ENCODE measurements around the gene TPM2.

Gene TPM2

DNA sequence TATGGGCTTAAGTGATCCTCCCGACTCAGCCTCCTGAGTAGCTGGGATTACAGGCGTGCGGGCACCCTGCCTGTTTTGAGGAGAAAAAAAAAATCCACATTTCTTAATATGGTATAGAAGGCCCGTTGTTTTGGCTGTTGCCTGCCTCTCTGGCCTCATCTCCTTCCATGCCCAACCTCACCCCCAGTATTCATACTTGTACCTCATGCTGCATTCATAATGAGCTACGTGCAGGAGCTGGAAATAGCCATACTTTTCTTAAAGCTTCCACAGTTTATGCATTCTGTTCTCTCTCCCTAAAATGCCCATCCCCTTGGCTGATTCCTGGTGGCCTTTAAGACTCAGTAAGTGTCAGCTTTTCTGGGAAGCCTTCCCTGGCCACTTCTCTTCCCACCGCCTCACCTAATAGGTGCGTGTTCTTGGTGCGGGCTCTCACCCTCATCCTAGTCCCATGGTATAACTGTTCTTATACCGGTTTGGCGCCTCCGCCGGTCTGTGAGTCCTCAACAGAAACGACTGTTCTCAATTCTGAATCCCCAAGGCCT lies 2.1 kb upstream of the TPM2 start:
- peak overlapping the region; percentile 69 for H3K27ac ChIP-seq
- TF ChIP-seq, protein P1, sequence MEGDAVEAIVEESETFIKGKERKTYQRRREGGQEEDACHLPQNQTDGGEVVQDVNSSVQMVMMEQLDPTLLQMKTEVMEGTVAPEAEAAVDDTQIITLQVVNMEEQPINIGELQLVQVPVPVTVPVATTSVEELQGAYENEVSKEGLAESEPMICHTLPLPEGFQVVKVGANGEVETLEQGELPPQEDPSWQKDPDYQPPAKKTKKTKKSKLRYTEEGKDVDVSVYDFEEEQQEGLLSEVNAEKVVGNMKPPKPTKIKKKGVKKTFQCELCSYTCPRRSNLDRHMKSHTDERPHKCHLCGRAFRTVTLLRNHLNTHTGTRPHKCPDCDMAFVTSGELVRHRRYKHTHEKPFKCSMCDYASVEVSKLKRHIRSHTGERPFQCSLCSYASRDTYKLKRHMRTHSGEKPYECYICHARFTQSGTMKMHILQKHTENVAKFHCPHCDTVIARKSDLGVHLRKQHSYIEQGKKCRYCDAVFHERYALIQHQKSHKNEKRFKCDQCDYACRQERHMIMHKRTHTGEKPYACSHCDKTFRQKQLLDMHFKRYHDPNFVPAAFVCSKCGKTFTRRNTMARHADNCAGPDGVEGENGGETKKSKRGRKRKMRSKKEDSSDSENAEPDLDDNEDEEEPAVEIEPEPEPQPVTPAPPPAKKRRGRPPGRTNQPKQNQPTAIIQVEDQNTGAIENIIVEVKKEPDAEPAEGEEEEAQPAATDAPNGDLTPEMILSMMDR (IDR thresholded peaks at IDR 0.05), result no peak
- no peak overlapping the region for H3K9ac ChIP-seq
- H3K36me3 ChIP-seq (ENCODE audit: control insufficient read depth, insufficient read depth, low read length), result no peaks in the 10 kb centered on the region
- H2AFZ ChIP-seq, result peak overlapping the region; percentile 94
- H3K4me2 ChIP-seq (ENCODE audit: low read length), result no peak overlapping the region
- H3K27me3 ChIP-seq (ENCODE audit: control insufficient read depth, insufficient read depth, low read length), result no peaks in the 10 kb centered on the region
- peaks cover 9% of the 10 kb centered on the region for H3K4me1 ChIP-seq
- H3K9me3 ChIP-seq (ENCODE audit: control insufficient read depth, low read length), result no peaks in the 10 kb centered on the region
- H3K4me3 ChIP-seq (ENCODE audit: low read depth, low read length), result no peak overlapping the region
- no peaks in the 10 kb centered on the region for H3K79me2 ChIP-seq

DNA sequence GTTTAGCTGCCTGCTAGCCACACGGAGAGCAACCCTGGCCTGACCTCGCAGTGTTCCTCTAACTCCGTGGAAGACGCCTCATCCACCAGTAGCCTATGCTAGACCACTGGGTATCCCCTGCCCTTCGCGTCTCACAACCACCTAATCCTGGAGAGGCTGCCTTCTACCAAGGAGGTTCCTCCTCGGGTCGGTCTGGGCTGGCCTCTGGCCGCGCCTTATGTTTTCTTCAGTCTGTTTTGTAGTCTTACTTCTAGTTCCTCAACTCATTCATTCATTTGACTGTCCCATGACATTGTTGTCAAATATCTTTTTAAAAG lies 1.6 kb upstream of the TPM2 start:
- Histone ChIP-seq H3K79me2 (no peaks in the 10 kb centered on the region), H2AFZ (peak overlapping the region; percentile 94), H3K4me1 (peaks cover 6% of the 10 kb centered on the region), H3K27me3 (ENCODE audit: control insufficient read depth, insufficient read depth, low read length) (no peaks in the 10 kb centered on the region), H3K9ac (no peak overlapping the region), H3K4me2 (ENCODE audit: low read length) (peak overlapping the region; percentile 99), H3K9me3 (ENCODE audit: control insufficient read depth, low read length) (no peaks in the 10 kb centered on the region), H3K27ac (peak overlapping the region; percentile 69), H3K4me3 (ENCODE audit: low read depth, low read length) (peak overlapping the region; percentile 78), H3K36me3 (ENCODE audit: control insufficient read depth, insufficient read depth, low read length) (no peaks in the 10 kb centered on the region)
- TF ChIP-seq, protein P1 (IDR thresholded peaks at IDR 0.05), result no peak

DNA sequence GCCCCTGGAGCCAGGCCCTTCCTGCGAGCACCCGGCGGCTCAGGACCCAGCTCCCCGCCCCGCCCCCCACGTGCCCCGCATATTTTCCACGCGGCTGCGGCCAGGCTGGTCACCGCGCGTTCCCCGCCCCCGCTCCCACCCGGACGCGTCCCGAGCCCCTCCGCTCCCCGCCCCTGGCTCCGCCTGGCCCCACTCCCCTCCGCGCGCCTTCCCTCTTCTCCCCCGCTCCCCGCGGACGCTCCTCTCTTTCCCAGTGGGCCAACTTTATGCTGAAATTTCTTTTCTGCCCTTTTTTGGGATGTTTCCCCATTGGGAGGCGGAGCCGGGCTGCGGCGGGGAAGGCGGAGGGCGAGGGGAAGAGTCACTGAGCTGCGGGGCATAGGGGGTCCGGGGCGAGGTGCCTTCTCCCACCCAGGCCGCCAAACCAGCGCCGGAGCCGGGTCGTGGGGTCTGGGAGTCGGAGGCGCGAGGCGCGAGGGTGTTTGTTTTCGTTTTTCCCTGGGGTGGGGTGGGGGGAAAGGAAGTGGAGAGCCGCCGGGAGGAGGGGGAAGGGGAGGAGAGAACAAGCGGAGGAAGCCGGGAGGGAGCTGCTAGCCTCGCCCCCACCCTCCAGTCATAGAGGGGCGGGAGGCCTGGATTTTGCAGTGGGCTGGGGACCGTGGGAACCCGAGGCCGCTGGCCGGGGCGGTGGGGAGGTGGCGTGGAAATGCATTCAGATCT lies 1.0 kb upstream of the TPM2 start:
- no peaks in the 10 kb centered on the region for H3K79me2 ChIP-seq
- H2AFZ ChIP-seq, result peak overlapping the region; percentile 94
- H3K4me3 ChIP-seq (ENCODE audit: low read depth, low read length), result peak overlapping the region; percentile 78
- H3K4me2 ChIP-seq (ENCODE audit: low read length), result peak overlapping the region; percentile 99
- peak overlapping the region; percentile 69 for H3K27ac ChIP-seq
- peaks cover 8% of the 10 kb centered on the region for H3K4me1 ChIP-seq
- TF ChIP-seq, protein P1 (IDR thresholded peaks at IDR 0.05), result no peak
- H3K9me3 ChIP-seq (ENCODE audit: control insufficient read depth, low read length), result no peaks in the 10 kb centered on the region
- H3K27me3 ChIP-seq (ENCODE audit: control insufficient read depth, insufficient read depth, low read length), result no peaks in the 10 kb centered on the region
- H3K9ac ChIP-seq, result peak overlapping the region; percentile 80
- H3K36me3 ChIP-seq (ENCODE audit: control insufficient read depth, insufficient read depth, low read length), result no peaks in the 10 kb centered on the region

DNA sequence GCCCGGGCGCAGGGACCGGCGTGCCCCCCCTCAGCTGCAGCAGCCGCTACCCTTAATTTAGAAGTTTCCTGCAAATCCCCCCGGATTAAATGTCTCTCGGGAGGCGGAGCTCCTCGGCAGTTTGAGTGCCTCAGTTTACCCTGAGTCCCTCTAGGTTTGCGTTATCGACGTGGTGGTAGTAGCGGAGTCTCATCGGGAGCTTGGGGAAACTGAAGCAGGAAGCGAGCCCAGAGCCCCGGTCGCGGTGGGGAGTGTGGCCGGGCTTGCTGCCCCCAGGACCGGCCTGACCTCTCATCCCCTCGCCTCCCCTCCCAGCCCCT lies 529 bp upstream of the TPM2 start:
- Histone ChIP-seq H3K27me3 (ENCODE audit: control insufficient read depth, insufficient read depth, low read length) (no peaks in the 10 kb centered on the region), H2AFZ (peak overlapping the region; percentile 94), H3K36me3 (ENCODE audit: control insufficient read depth, insufficient read depth, low read length) (no peaks in the 10 kb centered on the region), H3K4me2 (ENCODE audit: low read length) (peak overlapping the region; percentile 99), H3K4me3 (ENCODE audit: low read depth, low read length) (peak overlapping the region; percentile 78), H3K9me3 (ENCODE audit: control insufficient read depth, low read length) (no peaks in the 10 kb centered on the region), H3K4me1 (peaks cover 8% of the 10 kb centered on the region), H3K79me2 (no peaks in the 10 kb centered on the region), H3K9ac (no peak overlapping the region), H3K27ac (no peak overlapping the region)
- TF ChIP-seq, protein P1 (IDR thresholded peaks at IDR 0.05), result no peak
